Measurements from ENCODE around the gene VASN.

Gene VASN

GRCh38 chr16:4354512-4355409 is 16.9 kb upstream of the VASN start:
- FAIRE-seq = no peak

DNA sequence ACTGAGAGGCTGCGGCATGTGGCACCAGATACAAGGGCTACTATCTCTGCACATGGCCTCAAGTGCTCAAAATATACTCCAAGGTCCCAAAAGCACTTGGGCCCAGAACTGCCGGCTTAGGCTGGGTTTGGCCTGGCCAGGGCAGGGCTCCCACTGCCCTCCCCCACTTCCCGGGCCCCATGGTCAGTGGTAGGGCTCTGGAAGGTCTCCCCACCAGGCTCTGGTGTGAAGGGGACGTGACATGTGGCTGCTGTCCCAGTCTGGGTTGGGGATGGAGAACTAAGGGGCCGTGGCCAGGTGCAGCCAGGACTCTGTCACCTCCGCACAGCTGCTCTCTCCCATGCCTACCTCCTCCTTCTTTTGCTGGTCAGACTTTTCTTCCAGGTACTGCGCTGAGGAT is 14.8 kb upstream of the VASN start:
- FAIRE-seq = no peak

DNA sequence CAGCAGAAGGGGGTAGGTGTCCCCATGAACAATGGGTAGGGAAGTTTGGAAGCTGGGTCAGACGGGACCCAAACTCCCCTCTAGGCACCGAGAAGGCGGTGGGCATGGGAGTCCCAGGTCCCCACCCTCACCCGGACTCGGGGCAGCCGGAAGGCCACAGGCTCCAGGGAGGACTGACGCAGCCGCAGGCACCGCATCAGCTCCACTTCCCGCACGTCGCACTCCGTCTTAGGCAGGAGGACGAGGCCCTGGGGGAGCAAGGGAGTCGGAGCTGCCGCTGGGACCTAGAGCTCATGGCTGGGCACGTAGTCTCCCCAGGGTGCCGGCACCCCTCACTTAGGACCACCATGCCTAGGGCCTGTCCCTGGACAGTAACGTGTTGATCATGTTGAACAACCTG is 13.4 kb upstream of the VASN start:
- FAIRE-seq = no peak

DNA sequence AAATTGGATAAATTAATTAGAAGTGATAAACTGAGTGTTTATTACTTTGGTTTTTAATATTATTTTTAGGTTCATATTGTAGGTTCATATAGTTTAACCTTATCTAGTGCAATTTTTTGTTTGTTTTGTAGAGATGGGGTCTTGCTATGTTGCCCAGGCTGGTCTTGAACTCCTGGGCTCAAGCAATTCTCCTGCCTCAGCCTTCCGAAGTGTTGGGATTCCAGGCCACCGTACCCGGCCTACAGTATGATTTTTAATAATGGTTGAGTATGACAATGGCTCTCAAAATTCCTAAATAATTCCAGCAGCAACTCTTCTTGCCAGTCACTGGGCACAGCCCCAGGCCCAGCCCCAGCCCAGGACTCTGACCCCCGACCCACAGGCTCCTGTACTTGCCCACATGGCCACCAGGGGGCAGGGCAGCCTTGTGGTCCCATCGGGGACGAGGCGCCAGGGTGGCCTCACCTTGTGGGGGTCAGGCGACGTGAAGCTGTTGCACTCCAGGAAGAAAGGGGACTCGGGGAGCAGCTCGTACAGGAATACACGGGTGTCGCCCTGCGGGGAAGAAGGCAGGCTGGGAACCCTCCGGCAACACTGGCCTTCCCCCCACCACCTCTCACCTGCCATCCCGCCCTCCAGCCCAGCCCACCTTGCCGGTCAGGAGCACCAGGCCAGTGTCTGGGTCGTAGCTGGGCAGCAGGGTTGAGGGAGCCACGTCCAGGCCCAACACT is 12.7 kb upstream of the VASN start:
- no peak for FAIRE-seq

GRCh38 chr16:4359914-4360313 is 11.7 kb upstream of the VASN start:
- no peak for FAIRE-seq

GRCh38 chr16:4360538-4361021 is 11.1 kb upstream of the VASN start:
- FAIRE-seq = no peak

- FAIRE-seq = no peak
These were observed 10.4 kb upstream of the VASN start for GRCh38 chr16:4361033-4361943.

DNA sequence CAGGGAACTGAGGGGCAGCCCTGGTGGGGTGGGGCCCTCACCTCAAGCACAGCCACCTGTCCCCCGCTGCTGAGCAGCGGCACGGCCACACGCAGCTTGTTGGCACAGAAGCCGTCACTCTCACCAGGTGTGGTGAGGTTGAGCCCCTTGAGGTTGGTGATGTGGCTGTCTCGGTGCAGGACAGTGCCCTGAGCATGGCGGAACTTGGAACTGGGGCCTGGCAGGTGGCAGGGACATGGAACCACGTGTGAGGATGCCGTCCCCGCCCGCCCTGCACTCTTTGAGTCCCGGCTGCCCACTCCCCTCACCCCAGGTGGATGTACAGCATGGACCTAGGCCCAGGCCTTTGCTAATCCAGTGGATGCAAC is 9.7 kb upstream of the VASN start:
- FAIRE-seq = no peak

DNA sequence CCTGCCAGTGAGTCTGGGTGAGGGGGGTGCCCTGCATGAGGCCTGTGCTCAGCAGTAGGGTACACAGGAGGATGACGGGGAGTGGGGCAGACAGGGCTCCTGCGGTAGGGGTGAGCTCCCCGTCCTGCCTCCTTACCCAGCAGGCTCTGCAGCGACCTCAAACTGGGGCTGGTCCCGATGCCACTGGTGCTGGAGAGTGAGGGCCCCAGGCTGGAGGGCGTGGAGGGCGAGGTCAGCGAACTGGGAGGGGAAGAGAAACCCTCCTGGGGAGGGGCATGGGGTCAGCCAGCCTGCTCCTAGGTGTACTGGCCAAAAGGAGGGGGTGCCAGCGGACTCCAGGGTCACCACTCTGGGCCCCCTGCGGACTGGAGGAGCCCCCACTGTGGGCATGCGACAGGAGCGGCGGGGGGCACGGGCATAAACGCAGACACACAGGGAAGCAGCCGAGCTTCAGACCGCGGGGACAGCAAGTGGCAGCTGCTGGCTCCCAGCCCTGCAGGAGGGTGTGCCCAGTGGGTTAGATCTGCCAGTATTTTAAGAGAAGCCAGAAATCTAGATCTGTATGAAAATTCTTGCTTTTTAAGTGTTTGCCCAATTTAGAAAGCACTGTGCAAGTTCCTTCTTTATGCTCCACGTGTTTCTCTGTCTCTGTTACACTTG is 9.0 kb upstream of the VASN start:
- FAIRE-seq = no peak

DNA sequence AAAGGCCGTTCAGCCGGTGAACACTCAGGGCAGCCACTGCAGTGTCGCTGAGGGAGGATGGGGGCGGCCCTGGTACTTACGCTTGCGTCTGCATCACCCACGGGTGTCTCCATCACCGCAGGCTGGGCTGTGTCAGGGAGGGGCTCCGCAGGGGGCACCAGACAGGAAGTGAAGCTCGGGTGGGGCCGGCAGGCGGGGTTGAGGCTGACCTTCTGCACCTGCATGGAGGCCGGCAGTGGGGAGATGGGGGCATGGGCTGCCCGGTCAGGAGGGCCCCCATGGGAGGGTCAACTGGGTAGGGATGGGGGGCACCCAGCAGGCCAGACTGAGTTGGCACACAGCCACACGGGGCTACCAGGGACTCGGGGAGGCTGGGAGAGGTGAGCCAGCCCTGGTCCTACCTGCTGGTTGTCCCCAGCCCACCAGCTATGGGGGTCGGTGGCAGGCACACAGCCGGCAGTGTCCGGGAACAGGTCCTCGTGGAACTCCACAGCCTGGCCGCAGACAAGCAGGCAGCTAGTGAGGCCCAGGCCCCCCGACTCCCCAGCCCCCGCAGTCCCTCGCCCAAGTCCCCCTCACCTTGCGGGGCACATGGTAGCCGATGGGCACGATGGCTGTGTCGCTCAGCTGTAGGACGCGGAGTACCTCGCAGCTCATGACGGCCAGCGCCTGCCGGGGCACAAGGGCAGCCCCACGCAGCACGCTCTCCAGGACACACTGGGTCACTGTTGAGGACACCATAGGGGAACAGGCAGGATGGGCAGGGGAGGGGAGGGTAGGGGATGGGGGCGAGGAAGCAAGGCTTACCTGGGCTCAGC is 7.2 kb upstream of the VASN start:
- FAIRE-seq = no peak

DNA sequence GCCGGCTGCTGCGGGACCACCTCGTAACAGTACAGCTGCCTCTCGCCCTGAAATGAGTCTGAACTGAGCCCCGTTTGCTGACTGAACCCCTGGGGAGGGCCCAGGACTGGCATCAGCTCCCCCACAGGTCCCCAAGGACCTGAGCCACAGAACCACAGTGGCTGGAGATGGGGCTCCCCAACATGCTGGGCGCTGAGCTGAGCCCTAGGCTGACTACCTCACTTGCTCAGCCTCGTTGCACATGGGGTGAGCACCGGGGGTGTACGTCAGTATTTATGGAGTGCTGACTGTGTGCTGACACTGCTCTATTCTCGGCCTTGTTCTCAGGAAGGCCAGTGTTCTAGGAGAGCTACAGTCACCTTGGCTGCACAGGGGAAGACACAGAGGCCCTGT is 6.6 kb upstream of the VASN start:
- FAIRE-seq = no peak

DNA sequence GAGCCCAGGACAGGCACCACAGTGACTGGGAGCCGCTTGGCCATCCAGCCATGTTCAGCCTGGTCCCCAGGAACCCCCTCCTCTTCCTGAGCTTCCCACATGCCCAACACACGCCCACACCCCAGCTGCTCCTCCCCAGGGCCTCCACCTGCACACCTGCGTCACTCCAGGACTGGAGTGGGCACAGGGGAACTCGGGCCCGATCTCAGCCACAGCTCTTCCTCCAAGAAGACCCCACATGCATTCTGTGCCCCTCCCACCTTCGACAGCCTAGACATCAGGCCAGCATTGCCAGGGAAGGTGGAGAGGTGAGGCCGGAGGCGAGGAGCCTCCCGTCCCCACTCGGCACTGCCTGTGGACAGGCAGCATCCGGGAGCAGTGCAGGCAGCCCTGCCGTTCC is 6.0 kb upstream of the VASN start:
- FAIRE-seq = no peak

- no peak for FAIRE-seq
These were observed 5.6 kb upstream of the VASN start for GRCh38 chr16:4366016-4366415.

DNA sequence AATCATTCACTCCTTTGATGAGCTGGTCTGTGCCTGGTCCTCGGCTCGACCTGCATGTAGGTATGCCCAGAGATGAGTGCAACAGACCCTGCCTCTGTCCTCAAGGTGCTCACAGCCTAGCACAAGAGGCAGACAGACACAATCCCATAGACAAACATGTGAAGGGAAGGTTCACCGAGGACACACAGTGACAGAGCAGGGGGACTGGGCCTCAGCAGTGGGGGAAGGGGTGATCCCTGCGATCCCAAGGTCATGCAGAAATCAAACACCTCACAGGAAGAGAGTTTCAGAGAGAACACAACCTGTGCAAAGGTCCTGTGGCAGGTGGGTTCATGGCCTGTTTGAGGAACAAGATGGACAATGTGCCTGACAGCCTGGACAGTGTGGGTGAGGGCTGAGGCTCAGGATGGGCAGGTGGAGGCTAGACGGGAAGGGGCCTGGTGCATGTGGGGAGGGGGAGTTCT is 4.2 kb upstream of the VASN start:
- no peak for FAIRE-seq

GRCh38 chr16:4369007-4369733 is 2.5 kb upstream of the VASN start:
- no peak for FAIRE-seq

GRCh38 chr16:4370151-4370550 is 1.5 kb upstream of the VASN start:
- no peak for FAIRE-seq

DNA sequence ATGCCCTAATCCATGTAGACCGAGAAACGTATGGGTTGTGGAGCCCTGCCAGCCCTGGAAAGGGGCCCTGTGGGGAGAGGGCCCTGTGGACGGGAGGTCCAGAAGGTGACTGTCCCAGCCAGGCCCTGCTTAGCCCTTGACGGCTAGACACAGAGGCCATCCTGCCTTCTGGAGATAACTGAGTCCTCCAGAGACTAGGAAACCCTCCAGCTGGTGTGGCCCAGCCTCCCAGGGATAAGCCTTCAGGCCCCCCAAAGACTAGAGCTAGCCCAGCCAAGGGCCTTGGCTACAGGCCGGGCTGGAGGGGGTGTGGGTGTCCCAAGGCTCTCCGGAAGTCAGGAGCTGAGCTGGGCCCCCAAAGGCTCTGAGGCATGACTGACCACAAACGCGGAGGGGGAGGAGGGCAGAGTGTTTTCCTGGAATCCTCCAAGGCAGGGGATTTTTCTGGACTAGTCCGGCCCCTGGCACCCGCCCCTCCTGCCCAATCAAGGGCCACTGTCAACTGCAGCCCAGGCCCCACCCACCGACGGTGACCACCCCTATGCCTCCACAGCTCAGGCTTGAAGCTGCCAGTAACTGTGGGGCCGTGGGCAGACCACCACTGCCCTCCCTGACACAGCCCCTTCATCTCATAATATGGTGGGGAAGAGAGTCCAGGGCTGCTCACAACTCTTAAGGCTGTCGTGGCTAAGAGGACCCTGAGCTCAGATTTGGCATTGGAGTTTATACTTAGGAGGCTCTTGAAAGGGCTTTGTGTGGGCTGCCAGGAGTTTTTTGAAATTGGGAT is 885 bp upstream of the VASN start:
- FAIRE-seq = no peak

GRCh38 chr16:4372001-4372577 is 441 bp downstream of the VASN start:
- no peak for FAIRE-seq

DNA sequence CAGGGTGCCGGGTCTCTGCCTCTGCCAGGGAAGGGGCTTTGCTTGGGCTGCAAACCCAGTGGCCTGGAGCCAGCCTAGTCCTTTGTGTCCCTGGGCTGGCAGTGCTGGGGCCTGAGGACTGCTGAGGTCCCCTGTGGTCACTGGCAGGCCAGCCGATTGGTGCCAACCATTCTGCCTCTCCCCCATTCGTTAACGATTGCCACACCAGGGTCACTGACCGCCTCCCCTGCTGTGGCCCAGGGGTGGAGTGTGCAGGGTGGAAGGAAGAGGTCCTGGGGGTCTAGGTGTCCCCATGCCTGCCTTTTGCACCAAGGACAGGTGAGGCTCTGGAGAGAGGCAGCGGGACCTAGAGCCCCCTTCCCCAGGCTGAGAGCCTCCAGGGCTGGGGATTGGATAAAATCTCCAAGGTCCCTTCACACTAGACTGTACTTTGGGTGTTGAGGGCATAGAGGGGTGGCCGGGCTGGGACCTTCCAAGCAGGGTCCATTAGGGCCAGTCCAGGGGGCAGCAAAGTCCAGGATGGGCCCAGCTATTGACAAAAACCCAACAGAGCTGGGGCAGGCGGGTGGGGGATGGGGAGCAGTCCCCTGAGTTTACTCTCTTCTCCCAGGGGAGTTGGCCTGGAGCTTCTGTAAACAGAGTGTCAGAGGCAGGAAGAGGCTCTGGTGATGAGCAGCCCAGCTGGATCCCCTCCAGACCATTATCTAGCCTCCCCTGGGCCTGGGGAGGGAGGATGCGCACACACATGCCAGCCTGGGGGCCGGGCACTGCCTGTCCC is 1.1 kb downstream of the VASN start:
- no peak for FAIRE-seq
